GM12878 (cell line): ENCODE data around the gene TACC3. TPM values are rescaled to one million over a fixed set of nuclear protein-coding genes. Genes with fewer than 3 reads are reported as not detected.

Experiments used
- ATAC-seq: fragments of 200-7000 bp; cut with Tn5 transposase; 3 replicates; pipeline ENCODE4 v1.9.1; 2020; ENCODE audit warnings: mild to moderate bottlenecking, moderate library complexity
- BruUV-seq: library from RNA; stranded (reverse); fragments of 400-500 nt; replicated peaks from 2 replicates; lab custom pipeline; 2021; lab: Mats Ljungman, UMichigan
- CTCF ChIA-PET: fragments of 300-600 bp; sonication (Branson Sonifier 250); formaldehyde crosslinking; extraction: SDS; loops from one replicate; lab custom pipeline; 2021; ENCODE audit warnings: inconsistent platforms; lab: Yijun Ruan, JAX
- POLR2A ChIA-PET: fragments of 350-600 bp; formaldehyde crosslinking; extraction: SDS; loops from one replicate; lab custom pipeline; 2021; ENCODE audit warnings: inconsistent platforms; lab: Charles Lee
- RAD21 ChIA-PET: fragments of 300-600 bp; sonication (Branson Sonifier 250); formaldehyde crosslinking; loops from one replicate; lab custom pipeline; 2023; ENCODE audit warnings: antibody characterized with exemption; ENCODE audit not compliant: unreplicated experiment; lab: Charles Lee
- SMC1A ChIA-PET: fragments of 300-600 bp; sonication (Branson Sonifier 250); formaldehyde crosslinking; loops from one replicate; lab custom pipeline; 2023; ENCODE audit not compliant: unreplicated experiment, uncharacterized antibody; lab: Charles Lee
- DNase-seq: peaks from one replicate; pipeline ENCODE4 v3.0.0-alpha.2; 2011; ENCODE audit warnings: low read depth, low spot score
- FAIRE-seq: peaks from 3 replicates; lab custom pipeline; 2011; peaks lifted over from hg19 to GRCh38; lab: Jason Lieb, UNC
- H2AFZ ChIP-seq: 2 replicates; pipeline ENCODE4 v1.6.0; 2011; ENCODE audit warnings: low read depth, low read length, control low read depth; ENCODE audit not compliant: control insufficient read depth
- H3K27ac ChIP-seq: 2 replicates; pipeline ENCODE4 v1.5.1; 2011; ENCODE audit warnings: control low read depth; ENCODE audit not compliant: control insufficient read depth, insufficient read depth
- H3K27me3 ChIP-seq, 2 experiments: replicated peaks in 1 of 2; 2 replicates each; pipeline versions ENCODE4 v1.6.0 to v1.6.1; 2011; ENCODE audit warnings: low read length in 1 of 2; ENCODE audit not compliant: control insufficient read depth in 2 of 2, insufficient read depth in 2 of 2
- H3K36me3 ChIP-seq, 2 experiments: 2 replicates each; pipeline ENCODE4 v1.5.1; 2011; ENCODE audit warnings: low read length in 1 of 2; ENCODE audit not compliant: control insufficient read depth in 2 of 2, insufficient read depth in 2 of 2
- H3K4me1 ChIP-seq: 2 replicates; pipeline ENCODE4 v1.6.1; 2011; ENCODE audit warnings: mild to moderate bottlenecking, low read length, moderate library complexity, mixed read lengths; ENCODE audit not compliant: control insufficient read depth, insufficient read depth
- H3K4me2 ChIP-seq: 2 replicates; pipeline ENCODE4 v1.6.0; 2011; ENCODE audit warnings: control low read depth; ENCODE audit not compliant: control insufficient read depth, insufficient read depth
- H3K4me3 ChIP-seq: fragments of 200-600 bp; sonication (generic); 2 replicates; pipeline ENCODE4 v1.5.1; 2016
- H3K79me2 ChIP-seq: 2 replicates; pipeline ENCODE4 v1.6.0; 2011; ENCODE audit warnings: low read length; ENCODE audit not compliant: control insufficient read depth, insufficient read depth
- H3K9ac ChIP-seq: 2 replicates; pipeline ENCODE4 v1.8.0; 2011; ENCODE audit warnings: low read length, control low read depth, mixed read lengths; ENCODE audit not compliant: control insufficient read depth, insufficient read depth
- H3K9me3 ChIP-seq: replicated peaks from 3 replicates; pipeline ENCODE4 v1.5.1; 2011; ENCODE audit warnings: mild to moderate bottlenecking, low read length; ENCODE audit not compliant: control insufficient read depth, insufficient read depth
- H4K20me1 ChIP-seq: 2 replicates; pipeline ENCODE4 v1.6.0; 2011; ENCODE audit not compliant: control insufficient read depth, insufficient read depth
- KDM1A ChIP-seq: fragments of 200-600 bp; sonication (generic); IDR thresholded peaks from 2 replicates; pipeline ENCODE4 v1.6.1; 2016; ENCODE audit warnings: borderline replicate concordance
- MEF2B ChIP-seq: fragments of 450-650 bp; IDR thresholded peaks from 2 replicates; pipeline ENCODE4 v1.6.1; 2018; ENCODE audit warnings: mild to moderate bottlenecking, moderate library complexity; ENCODE audit not compliant: partially characterized antibody, poor library complexity, severe bottlenecking
- RB1 ChIP-seq: fragments of 450-650 bp; formaldehyde crosslinking; IDR thresholded peaks from 2 replicates; pipeline ENCODE4 v1.6.1; 2017; ENCODE audit warnings: mild to moderate bottlenecking, borderline replicate concordance
- RUNX3 ChIP-seq: IDR thresholded peaks from 2 replicates; pipeline ENCODE4 v1.6.1; 2012; ENCODE audit warnings: low read length, inconsistent platforms
- SP1 ChIP-seq: IDR thresholded peaks from one replicate; pipeline ENCODE4 v1.6.1; 2011; ENCODE audit warnings: low read depth, low read length
- ZNF274 ChIP-seq: IDR thresholded peaks from one replicate; pipeline ENCODE4 v1.8.0; 2011; ENCODE audit not compliant: insufficient read length, insufficient read depth
- ZNF384 ChIP-seq: IDR thresholded peaks from 2 replicates; pipeline ENCODE4 v1.6.1; 2012; ENCODE audit warnings: low read depth, mild to moderate bottlenecking, low read length, improper control_type of control experiment, borderline replicate concordance
- ZZZ3 ChIP-seq: IDR thresholded peaks from 2 replicates; pipeline ENCODE4 v1.6.1; 2011; ENCODE audit warnings: low read depth; ENCODE audit not compliant: control insufficient read depth, insufficient read length
- WGBS: methylation state at CpG from one replicate; pipeline ENCODE4 v1.1.6; 2016; ENCODE audit warnings: low lambda C conversion rate; ENCODE audit not compliant: insufficient replicate concordance, insufficient coverage; ENCODE audit errors: missing lambda C conversion rate; 5-methylcytosine and 5-hydroxymethylcytosine counted together
- in situ Hi-C: fragments of 300-500 bp; cut with MboI; formaldehyde crosslinking; loops from 9 replicates; pipeline ENCODE4 v1.14.3; 2018; ENCODE audit warnings: mixed read lengths
- intact Hi-C: fragments of 100-400 bp; cut with micrococcal nuclease; formaldehyde crosslinking; loops from one replicate; pipeline ENCODE4 v1.14.2; 2022; ENCODE audit not compliant: unreplicated experiment
- polyA plus RNA-seq, 11 experiments: library from polyadenylated mRNA; depleted of rRNA in 4 of 11; unstranded in 6 of 11; stranded (reverse) in 5 of 11; fragments of >200 nt; fragmentation: Nextera tagmentation in 4 of 11; fragmentation: Illumina TruSeq in 1 of 11; extraction: Ambion mirVana in 4 of 11; extraction: Trizol in 1 of 11; gene quantifications; 1 replicate in 1 of 11; 2 replicates in 10 of 11; pipeline versions ENCODE4 v1.2.1 to v1.2.3, GENCODE V29; 2011 to 2016; ENCODE audit warnings: inconsistent platforms in 2 of 11, missing spikeins in 2 of 11, low read depth in 1 of 11
- total RNA-seq, 4 experiments: library from RNA; depleted of rRNA in 3 of 4; stranded (reverse); fragments of >200 nt in 3 of 4; fragmentation: Illumina TruSeq in 1 of 4; extraction: Trizol in 1 of 4; gene quantifications; 2 replicates each; pipeline versions ENCODE4 v1.2.1 to v1.2.3, GENCODE V29; 2013 to 2021
- TF ChIP-seq, protein P1 (sequence below): fragments of 450-650 bp; IDR thresholded peaks from 2 replicates; pipeline ENCODE4 v1.6.1; 2017; ENCODE audit warnings: mild to moderate bottlenecking, low read depth, inconsistent platforms; ENCODE audit not compliant: poor library complexity, severe bottlenecking
- TF ChIP-seq, protein P2 (sequence below): fragments of 450-650 bp; IDR thresholded peaks from 2 replicates; pipeline ENCODE4 v1.6.1; 2017; ENCODE audit warnings: mild to moderate bottlenecking
- TF ChIP-seq, protein P3 (sequence below): fragments of 450-650 bp; IDR thresholded peaks from 2 replicates; pipeline ENCODE4 v1.6.1; 2017; ENCODE audit warnings: antibody characterized with exemption, mild to moderate bottlenecking, moderate library complexity
- TF ChIP-seq, protein P4 (sequence below): fragments of 450-650 bp; IDR thresholded peaks from 2 replicates; pipeline ENCODE4 v1.6.1; 2016; ENCODE audit warnings: mild to moderate bottlenecking

The TACC3 gene
- total and polyA plus RNA-seq, 10 of the 15 experiments (the other 5 are each of a cell fraction or from before 2014, with no cell fraction given) = 2.8 to 121 (median 73.3) TPM

GRCh38 chr4:1784789-1785591 is 63.7 kb downstream of the TACC3 start:
- SMC1A ChIA-PET = no interaction called here
- TF ChIP-seq, protein P1, sequence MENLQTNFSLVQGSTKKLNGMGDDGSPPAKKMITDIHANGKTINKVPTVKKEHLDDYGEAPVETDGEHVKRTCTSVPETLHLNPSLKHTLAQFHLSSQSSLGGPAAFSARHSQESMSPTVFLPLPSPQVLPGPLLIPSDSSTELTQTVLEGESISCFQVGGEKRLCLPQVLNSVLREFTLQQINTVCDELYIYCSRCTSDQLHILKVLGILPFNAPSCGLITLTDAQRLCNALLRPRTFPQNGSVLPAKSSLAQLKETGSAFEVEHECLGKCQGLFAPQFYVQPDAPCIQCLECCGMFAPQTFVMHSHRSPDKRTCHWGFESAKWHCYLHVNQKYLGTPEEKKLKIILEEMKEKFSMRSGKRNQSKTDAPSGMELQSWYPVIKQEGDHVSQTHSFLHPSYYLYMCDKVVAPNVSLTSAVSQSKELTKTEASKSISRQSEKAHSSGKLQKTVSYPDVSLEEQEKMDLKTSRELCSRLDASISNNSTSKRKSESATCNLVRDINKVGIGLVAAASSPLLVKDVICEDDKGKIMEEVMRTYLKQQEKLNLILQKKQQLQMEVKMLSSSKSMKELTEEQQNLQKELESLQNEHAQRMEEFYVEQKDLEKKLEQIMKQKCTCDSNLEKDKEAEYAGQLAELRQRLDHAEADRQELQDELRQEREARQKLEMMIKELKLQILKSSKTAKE = no peak
- TF ChIP-seq, protein P2, sequence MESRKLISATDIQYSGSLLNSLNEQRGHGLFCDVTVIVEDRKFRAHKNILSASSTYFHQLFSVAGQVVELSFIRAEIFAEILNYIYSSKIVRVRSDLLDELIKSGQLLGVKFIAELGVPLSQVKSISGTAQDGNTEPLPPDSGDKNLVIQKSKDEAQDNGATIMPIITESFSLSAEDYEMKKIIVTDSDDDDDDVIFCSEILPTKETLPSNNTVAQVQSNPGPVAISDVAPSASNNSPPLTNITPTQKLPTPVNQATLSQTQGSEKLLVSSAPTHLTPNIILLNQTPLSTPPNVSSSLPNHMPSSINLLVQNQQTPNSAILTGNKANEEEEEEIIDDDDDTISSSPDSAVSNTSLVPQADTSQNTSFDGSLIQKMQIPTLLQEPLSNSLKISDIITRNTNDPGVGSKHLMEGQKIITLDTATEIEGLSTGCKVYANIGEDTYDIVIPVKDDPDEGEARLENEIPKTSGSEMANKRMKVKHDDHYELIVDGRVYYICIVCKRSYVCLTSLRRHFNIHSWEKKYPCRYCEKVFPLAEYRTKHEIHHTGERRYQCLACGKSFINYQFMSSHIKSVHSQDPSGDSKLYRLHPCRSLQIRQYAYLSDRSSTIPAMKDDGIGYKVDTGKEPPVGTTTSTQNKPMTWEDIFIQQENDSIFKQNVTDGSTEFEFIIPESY = no peak
- no peak for TF ChIP-seq RUNX3
- TF ChIP-seq RB1 = no peak
- TF ChIP-seq ZNF274 = no peak
- TF ChIP-seq ZNF384 = no peak
- TF ChIP-seq KDM1A = no peak
- no peak for TF ChIP-seq MEF2B
- TF ChIP-seq ZZZ3 = no peak
- no peak for TF ChIP-seq SP1
- TF ChIP-seq, protein P3, sequence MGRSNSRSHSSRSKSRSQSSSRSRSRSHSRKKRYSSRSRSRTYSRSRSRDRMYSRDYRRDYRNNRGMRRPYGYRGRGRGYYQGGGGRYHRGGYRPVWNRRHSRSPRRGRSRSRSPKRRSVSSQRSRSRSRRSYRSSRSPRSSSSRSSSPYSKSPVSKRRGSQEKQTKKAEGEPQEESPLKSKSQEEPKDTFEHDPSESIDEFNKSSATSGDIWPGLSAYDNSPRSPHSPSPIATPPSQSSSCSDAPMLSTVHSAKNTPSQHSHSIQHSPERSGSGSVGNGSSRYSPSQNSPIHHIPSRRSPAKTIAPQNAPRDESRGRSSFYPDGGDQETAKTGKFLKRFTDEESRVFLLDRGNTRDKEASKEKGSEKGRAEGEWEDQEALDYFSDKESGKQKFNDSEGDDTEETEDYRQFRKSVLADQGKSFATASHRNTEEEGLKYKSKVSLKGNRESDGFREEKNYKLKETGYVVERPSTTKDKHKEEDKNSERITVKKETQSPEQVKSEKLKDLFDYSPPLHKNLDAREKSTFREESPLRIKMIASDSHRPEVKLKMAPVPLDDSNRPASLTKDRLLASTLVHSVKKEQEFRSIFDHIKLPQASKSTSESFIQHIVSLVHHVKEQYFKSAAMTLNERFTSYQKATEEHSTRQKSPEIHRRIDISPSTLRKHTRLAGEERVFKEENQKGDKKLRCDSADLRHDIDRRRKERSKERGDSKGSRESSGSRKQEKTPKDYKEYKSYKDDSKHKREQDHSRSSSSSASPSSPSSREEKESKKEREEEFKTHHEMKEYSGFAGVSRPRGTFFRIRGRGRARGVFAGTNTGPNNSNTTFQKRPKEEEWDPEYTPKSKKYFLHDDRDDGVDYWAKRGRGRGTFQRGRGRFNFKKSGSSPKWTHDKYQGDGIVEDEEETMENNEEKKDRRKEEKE = no peak
- TF ChIP-seq, protein P4, sequence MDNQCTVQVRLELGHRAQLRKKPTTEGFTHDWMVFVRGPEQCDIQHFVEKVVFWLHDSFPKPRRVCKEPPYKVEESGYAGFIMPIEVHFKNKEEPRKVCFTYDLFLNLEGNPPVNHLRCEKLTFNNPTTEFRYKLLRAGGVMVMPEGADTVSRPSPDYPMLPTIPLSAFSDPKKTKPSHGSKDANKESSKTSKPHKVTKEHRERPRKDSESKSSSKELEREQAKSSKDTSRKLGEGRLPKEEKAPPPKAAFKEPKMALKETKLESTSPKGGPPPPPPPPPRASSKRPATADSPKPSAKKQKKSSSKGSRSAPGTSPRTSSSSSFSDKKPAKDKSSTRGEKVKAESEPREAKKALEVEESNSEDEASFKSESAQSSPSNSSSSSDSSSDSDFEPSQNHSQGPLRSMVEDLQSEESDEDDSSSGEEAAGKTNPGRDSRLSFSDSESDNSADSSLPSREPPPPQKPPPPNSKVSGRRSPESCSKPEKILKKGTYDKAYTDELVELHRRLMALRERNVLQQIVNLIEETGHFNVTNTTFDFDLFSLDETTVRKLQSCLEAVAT = no peak

More at GRCh38 chr4:1784789-1785591, 63.7 kb downstream of the TACC3 start:
- Histone ChIP-seq H3K27ac (no peak overlapping the region), H3K36me3 (no peaks in the 10 kb centered on the region), H3K4me1 (no peaks in the 10 kb centered on the region), H3K9ac (no peak overlapping the region), H3K27me3 (no peaks in the 10 kb centered on the region; a peak in 1 of 4 replicates), H3K9me3 (no peaks in the 10 kb centered on the region), H2AFZ (no peak overlapping the region), H3K4me3 (no peak overlapping the region), H3K79me2 (no peaks in the 10 kb centered on the region), H3K4me2 (no peak overlapping the region), H4K20me1 (no peaks in the 10 kb centered on the region)
- FAIRE-seq (no peak), ATAC-seq (no peak), DNase-seq (no peak)
- BruUV-seq = no TSS peak
- in situ Hi-C loops (no loop called here), intact Hi-C loops (no loop called here)
- ChIA-PET RAD21 (no interaction called here), POLR2A (no interaction called here), CTCF (interaction anchor here (0.6 kb wide), 1 partner anchor 566 kb away, joined by 3 read pairs; no protein-coding TSS in a partner anchor)
- 40% methylated on average over 17 of the region's 17 CpGs for WGBS
